Stomach smooth muscle (tissue), 2 donors: ENCODE data around the gene SPG11.
"Not testable (repeated sequence)": the region's sequence is repeated elsewhere in the genome, so short reads cannot be mapped to it uniquely, and the experiment has no call there.

Experiments used
- H3K27ac ChIP-seq: one replicate; pipeline ENCODE4 v1.7.0; 2013; ENCODE audit warnings: mild to moderate bottlenecking, low read length, inconsistent platforms
- H3K27me3 ChIP-seq, 2 donors: one replicate each; pipeline ENCODE4 v1.7.0; 2013; ENCODE audit warnings: low read length in 2 of 2; ENCODE audit not compliant: insufficient read depth in 2 of 2, control insufficient read depth in 1 of 2
- H3K36me3 ChIP-seq, 2 donors: one replicate each; pipeline ENCODE4 v1.7.0; 2013; ENCODE audit warnings: low read length in 2 of 2; ENCODE audit not compliant: control insufficient read depth in 2 of 2, insufficient read depth in 2 of 2
- H3K4me1 ChIP-seq: one replicate; pipeline ENCODE4 v1.7.0; 2013; ENCODE audit warnings: low read length; ENCODE audit not compliant: control insufficient read depth, insufficient read depth
- H3K4me3 ChIP-seq, 2 donors: one replicate each; pipeline ENCODE4 v1.7.0; 2013; ENCODE audit warnings: low read length in 2 of 2
- H3K9ac ChIP-seq, 2 donors: one replicate each; pipeline ENCODE4 v1.7.0; 2013; ENCODE audit warnings: low read length in 2 of 2, mild to moderate bottlenecking in 1 of 2
- H3K9me3 ChIP-seq, 2 donors: one replicate each; pipeline ENCODE4 v1.7.0; 2013; ENCODE audit warnings: low read length in 2 of 2; ENCODE audit not compliant: control insufficient read depth in 2 of 2
- donor health status: healthy.
- donor health status: Pancreatic carcinoma.

SPG11 gene

DNA sequence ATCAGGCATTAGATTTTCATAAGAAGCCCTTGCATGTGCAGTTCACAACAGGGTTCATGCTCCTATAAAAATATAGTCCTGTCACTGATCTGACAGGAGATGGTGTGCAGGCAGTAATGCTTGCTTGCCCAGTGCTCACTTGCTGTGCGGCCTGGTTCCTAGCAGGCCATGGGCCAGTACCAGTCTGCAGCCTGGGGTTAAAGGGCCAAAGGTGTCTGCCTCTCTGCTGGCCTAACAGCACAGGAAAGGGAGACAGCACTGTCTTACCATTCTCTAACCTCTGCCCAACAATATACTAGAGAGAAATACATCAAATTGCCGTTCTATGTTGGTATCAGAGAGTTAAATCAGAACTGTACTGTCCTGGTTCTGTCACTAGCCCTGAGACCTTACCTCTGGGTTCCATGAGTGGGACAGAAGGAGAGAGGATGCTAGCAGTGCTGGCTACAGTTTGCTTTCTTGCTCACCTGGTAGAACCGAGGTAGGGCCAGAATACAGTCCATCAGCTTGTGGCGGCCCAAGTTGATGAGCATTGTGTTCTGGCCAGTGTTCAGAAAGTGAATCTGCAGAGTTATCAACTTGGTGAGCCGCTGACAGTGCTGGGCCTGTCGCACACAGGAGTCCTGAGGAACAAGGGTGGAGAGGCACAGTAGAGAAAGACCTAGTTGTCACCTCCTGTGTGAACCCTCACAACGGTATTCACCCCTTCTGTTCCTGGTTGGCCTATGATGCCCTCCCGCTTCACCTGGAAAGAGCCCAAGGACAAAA, 97.9 kb downstream of the SPG11 start:
- Histone ChIP-seq H3K9ac (no peak overlapping the region), H3K36me3 (peaks cover 52 to 57% of the 10 kb centered on the region in 2 donors), H3K9me3 (no peaks in the 10 kb centered on the region), H3K4me1 (no peaks in the 10 kb centered on the region), H3K27me3 (no peaks in the 10 kb centered on the region), H3K27ac (no peak overlapping the region), H3K4me3 (no peak overlapping the region)

DNA sequence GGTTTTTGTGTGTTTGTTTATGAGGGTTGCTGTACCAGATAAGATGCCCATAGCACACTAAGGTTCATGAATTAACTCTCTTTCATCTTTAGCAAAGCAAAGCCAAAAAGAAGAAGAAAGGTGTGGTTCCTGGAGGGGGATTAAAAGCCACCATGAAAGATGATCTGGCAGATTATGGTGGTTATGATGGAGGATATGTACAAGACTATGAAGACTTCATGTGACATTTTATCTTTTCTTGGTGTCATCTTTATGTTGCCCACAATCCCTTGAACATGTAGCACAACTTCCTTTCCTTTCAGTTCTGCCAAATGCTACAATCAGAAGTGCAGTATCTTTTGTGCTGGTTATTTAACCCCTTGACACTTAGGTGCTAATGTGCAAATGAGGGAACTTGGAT, 102.5 kb downstream of the SPG11 start:
- H3K4me3 ChIP-seq, H3K9me3 ChIP-seq, H3K27me3 ChIP-seq, H3K4me1 ChIP-seq, H3K27ac ChIP-seq, H3K9ac ChIP-seq: not testable (repeated sequence)
- peaks cover 54 to 73% of the 10 kb centered on the region in 2 donors for H3K36me3 ChIP-seq

GRCh38 chr15:44554934-44555723, 108.3 kb downstream of the SPG11 start:
- H3K4me3 ChIP-seq, result no peak overlapping the region
- no peaks in the 10 kb centered on the region for H3K9me3 ChIP-seq
- no peaks in the 10 kb centered on the region for H3K4me1 ChIP-seq
- H3K27me3 ChIP-seq, result no peaks in the 10 kb centered on the region
- no peak overlapping the region for H3K9ac ChIP-seq
- no peak overlapping the region for H3K27ac ChIP-seq
- peaks cover 43 to 50% of the 10 kb centered on the region in 2 donors for H3K36me3 ChIP-seq

DNA sequence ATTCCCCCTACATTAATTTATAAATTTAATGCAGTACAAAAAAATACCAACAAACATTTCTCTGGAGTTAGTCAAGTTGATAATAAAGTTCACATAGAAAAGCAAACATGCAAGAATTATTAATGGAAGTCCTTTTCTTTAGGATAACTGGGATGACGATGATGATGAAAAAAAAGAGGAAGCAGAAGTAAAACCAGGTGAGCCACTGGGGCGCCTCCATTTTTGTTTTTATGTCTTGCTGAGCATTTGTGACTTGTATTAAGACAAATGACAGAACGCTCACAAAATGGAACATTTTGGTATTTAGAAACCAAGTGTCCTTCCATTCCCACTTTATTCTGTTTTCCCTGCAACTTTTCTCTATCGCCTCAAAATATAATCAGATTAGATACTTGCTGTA, 112.7 kb downstream of the SPG11 start:
- Histone ChIP-seq H3K4me1 (peaks cover 4% of the 10 kb centered on the region), H3K4me3 (no peak overlapping the region), H3K9ac (no peak overlapping the region), H3K36me3 (peaks cover 20% of the 10 kb centered on the region in 2 donors), H3K9me3 (no peaks in the 10 kb centered on the region), H3K27me3 (no peaks in the 10 kb centered on the region), H3K27ac (no peak overlapping the region)

DNA sequence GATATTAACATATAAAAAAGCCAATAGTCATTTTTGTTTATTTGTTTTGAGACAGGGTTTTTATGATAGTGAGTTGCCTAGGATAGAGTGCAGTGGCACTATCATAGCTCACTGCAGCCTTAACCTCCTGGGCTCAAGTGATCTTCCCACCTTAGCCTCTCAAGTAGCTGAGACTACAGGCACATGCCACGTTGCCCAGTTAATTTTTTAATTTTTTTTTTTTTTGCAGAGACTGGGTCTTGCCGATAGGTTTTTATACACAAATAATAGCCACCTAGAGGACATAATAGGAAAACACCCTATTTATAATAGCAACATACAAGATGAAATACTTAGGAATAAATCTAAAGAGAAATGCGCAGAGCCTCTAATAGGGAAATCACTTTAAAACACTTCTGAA, 113.2 kb downstream of the SPG11 start:
- no peak overlapping the region for H3K9ac ChIP-seq

DNA sequence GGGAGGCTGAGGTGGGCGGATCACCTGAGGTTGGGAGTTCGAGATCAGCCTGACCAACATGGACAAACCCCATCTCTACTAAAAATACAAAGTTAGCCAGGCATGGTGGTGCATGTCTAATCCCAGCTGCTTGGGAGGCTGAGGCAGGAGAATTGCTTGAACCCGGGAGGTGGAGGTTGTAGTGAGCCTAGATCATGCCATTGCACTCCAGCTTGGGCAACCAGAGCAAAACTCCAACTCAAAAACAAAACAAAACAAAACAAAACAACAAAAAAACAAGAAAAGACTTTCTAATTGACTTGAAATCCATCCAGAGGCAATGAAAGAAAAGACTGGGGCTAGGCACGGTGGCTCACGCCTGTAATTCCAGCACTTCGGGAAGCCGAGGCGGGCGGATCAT, 114.3 kb downstream of the SPG11 start:
- peaks cover 8 to 12% of the 10 kb centered on the region in 2 donors for H3K36me3 ChIP-seq
- not testable (repeated sequence) for H3K4me3 ChIP-seq

More for the DNA sequence above, 113.2 kb downstream of the SPG11 start:
- no peaks in the 10 kb centered on the region for H3K9me3 ChIP-seq
- peaks cover 15 to 17% of the 10 kb centered on the region in 2 donors for H3K36me3 ChIP-seq
- H3K27ac ChIP-seq, result no peak overlapping the region
- no peak overlapping the region for H3K4me3 ChIP-seq
- H3K4me1 ChIP-seq, result peaks cover 4% of the 10 kb centered on the region
- H3K27me3 ChIP-seq, result no peaks in the 10 kb centered on the region

GRCh38 chr15:44545913-44546802, 117.3 kb downstream of the SPG11 start:
- H3K4me1 ChIP-seq, result peaks cover 11% of the 10 kb centered on the region
- H3K27me3 ChIP-seq, result no peaks in the 10 kb centered on the region
- no peak overlapping the region for H3K9ac ChIP-seq
- H3K27ac ChIP-seq, result no peak overlapping the region
- H3K4me3 ChIP-seq, result no peak overlapping the region
- H3K36me3 ChIP-seq, result peaks cover 0 to 2% of the 10 kb centered on the region in 2 donors
- no peaks in the 10 kb centered on the region for H3K9me3 ChIP-seq

More for the DNA sequence above, 114.3 kb downstream of the SPG11 start:
- not testable (repeated sequence) for H3K9ac ChIP-seq, H3K27ac ChIP-seq, H3K9me3 ChIP-seq, H3K27me3 ChIP-seq, H3K4me1 ChIP-seq

DNA sequence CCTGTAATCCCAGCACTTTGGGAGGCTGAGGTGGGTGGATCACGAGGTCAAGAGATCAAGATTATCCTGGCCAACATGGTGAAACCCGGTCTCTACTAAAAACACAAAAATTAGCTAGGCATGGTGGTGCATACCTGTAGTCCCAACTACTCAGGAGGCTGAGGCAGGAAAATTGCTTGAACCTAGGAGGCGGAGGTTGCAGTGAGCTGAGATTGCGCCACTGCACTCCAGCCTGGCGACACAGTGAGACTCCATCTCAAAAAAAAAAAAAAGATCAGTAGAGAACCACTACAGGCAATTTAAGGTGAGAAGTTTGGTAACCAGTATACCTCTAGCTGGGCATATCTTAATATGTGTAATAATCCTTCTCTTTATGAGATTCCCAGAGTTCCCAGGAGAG, 118.7 kb downstream of the SPG11 start:
- H3K27ac ChIP-seq, H3K9me3 ChIP-seq, H3K27me3 ChIP-seq, H3K36me3 ChIP-seq, H3K4me3 ChIP-seq, H3K9ac ChIP-seq: not testable (repeated sequence)
- H3K4me1 ChIP-seq, result peaks cover 11% of the 10 kb centered on the region

DNA sequence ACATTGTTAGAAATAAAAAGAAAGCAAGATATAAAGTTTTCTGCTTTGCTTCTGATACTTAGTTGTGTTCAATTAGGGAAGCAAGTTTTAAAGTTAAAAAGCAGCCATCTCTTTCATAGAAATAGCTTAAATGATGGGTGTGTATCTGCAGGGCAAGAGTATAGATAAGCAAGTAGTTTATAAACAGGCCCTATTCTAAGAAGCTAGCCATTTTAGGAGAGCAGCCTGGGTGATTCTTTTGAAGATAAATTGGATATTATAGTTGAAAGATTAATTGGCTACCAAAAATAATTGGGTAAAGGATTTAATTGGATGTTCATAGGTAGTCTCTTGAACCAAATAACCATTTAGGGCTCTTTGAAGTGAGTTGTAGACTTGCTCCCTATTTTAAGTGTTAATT, 120.9 kb downstream of the SPG11 start:
- H3K4me1 ChIP-seq, result peaks cover 15% of the 10 kb centered on the region

DNA sequence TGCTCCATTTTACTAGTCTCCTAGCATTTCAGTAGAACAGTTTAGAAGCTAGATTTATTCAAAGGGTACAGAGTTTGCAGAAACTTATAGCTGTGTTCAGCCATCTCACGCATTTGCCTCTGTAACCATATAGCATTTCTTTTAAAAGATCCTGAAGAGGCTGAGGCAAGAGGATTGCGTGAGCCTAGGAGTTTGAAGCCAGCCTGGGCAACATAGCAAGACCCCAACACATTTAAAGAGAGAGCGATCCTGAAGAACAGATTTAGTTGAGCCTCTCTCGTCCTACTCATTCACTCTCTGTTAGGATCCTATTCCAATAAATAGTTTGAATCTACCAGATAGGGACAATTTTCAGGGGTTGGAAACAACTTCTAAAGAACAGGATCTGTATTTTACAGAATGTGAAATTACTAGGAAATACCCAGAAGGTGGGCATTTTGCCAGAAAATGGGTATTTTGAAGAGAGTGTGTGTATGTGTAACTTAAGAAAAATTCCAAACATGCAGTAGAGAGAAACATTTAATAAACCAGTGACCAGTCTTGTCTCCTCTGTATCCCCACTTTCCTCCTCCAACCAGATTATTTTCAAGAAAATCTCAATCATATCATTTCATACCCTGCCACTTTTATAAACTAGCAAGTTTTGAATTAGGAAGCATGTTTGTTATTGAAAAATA, 122.0 kb downstream of the SPG11 start:
- Histone ChIP-seq H3K9ac (no peak overlapping the region), H3K27me3 (no peaks in the 10 kb centered on the region), H3K4me3 (no peak overlapping the region), H3K27ac (no peak overlapping the region), H3K36me3 (no peaks in the 10 kb centered on the region), H3K4me1 (peaks cover 17% of the 10 kb centered on the region), H3K9me3 (no peaks in the 10 kb centered on the region)

More for the DNA sequence above, 120.9 kb downstream of the SPG11 start:
- H3K9ac ChIP-seq, result no peak overlapping the region
- no peaks in the 10 kb centered on the region for H3K9me3 ChIP-seq
- H3K27me3 ChIP-seq, result no peaks in the 10 kb centered on the region
- H3K36me3 ChIP-seq, result no peaks in the 10 kb centered on the region
- no peak overlapping the region for H3K4me3 ChIP-seq
- no peak overlapping the region for H3K27ac ChIP-seq
